ENCODE measurements around the gene OR4K15. TPM values are rescaled to one million over a fixed set of nuclear protein-coding genes. Genes with fewer than 3 reads are reported as not detected.
"Not testable (repeated sequence)": the region's sequence is repeated elsewhere in the genome, so short reads cannot be mapped to it uniquely, and the experiment has no call there.

The OR4K15 gene, protein sequence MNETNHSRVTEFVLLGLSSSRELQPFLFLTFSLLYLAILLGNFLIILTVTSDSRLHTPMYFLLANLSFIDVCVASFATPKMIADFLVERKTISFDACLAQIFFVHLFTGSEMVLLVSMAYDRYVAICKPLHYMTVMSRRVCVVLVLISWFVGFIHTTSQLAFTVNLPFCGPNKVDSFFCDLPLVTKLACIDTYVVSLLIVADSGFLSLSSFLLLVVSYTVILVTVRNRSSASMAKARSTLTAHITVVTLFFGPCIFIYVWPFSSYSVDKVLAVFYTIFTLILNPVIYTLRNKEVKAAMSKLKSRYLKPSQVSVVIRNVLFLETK
- not detected for polyA plus RNA-seq (2013, experiment 1 of 2; ENCODE audit: insufficient read length)
- not detected for polyA plus RNA-seq (2013, experiment 2 of 2; ENCODE audit: insufficient read length)

DNA sequence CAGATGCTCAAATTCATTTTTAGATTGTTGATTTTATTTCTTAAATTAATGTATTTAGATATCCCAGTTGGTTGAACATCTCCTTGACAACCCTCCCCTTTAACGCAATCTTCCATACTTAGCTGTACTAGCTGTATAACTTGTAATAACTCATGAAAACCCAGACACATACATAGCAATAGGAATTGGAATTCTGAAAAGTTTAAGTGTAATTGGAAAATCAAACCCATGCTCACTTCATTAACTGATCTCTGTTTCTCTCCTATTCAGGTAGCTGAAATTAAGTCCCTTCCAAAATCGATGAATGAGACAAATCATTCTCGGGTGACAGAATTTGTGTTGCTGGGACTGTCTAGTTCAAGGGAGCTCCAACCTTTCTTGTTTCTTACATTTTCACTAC lies at the start of gene OR4K15:
TSS of gene OR4K15 (plus strand) at position 301 of the 400 bp plus-strand sequence. CDS start at position 301, 0 bp downstream.
- DNase-seq, result no peak

DNA sequence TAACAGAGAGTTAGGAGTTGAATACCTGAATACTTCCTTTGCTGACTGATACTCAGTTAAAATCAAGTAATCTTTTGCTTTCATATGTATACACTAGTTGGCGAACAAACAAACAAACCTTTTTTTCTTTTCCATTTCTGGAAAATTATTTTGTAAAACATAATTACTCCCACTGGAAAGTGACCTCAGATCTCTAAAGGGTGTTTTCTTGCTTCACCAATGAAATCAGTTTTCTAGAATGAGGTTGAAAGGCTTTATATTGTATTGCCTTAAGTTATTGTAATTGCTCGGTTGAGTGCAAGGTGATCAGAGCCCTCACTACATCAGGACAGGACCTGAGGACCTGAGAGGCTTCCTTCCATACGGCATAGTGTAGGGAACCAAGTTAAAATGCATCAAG lies 44.8 kb upstream of the OR4K15 start, which contains the start of gene OR4K1:
TSS of gene OR4K1 (plus strand) at position 301 of the 400 bp plus-strand sequence. CDS start 4,750 bp downstream, outside the sequence.
- no peak for DNase-seq

DNA sequence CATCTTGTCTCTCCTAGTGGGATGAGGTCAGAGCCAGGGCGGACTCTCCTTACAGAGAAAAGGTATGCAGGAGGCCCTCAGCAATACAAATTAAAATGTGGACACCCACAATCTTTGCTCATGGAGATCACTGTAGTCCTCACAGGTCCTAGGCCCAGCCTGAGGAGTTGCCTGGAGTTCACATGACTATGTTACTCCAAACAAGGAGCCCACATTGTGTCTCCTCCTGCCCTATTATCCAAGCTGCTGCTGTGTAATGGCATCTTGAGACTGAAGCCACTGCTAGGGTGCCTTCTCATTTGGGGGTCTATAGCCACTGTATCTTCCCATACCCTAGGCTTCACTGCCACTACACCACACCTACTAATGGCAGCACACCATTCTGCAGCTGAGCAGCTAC lies 33.7 kb upstream of the OR4K15 start:
- no peak for DNase-seq

DNA sequence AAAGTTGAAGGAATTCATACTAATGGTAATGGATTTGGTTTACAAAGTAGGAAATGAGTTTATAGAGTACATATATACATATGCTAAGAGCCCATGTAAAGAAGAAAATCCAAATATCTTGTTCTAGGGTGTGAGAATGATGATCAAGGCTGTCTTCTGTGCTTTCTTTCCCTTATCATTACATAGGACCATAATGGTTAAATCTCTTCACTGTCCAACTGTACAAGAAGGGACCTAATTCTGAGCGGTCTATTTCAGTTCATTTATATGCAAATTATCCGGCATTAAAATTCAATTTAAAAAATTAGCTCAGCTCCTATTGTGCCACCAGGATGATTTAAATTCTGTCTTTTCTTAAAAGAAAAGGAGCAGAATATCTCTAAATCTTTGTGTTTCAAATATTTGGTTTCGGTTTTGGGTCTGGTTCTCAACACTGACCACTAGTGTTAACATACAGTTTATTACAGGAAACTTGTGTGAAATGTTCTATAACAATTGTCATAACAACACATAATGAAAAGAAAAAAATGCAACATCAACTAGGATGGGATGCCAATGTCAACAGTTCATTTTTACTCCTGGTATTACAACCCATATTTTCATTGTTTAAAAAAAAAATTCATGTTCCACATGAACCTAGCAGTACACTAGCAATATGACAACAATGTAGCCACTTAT lies 27.8 kb upstream of the OR4K15 start:
- DNase-seq, result no peak

DNA sequence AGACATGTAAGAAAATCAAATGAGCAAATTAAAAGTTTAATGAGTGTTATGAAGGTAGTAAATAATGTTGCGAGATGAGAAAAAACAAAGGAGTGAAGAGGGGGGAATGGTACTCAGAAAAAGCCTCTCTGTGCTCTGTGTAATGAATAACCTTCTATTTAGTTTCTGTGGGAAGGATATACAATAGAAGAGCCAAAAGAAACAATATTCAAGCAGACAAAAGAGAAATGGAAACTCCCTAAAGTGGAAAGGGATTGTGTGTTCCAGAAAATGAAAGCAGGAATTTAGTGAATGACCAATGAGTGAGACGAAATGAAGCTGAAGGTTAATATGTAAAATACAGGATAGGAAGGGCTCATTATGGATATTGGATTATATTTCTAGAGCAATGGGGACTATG lies 26.2 kb upstream of the OR4K15 start:
- DNase-seq, result no peak

DNA sequence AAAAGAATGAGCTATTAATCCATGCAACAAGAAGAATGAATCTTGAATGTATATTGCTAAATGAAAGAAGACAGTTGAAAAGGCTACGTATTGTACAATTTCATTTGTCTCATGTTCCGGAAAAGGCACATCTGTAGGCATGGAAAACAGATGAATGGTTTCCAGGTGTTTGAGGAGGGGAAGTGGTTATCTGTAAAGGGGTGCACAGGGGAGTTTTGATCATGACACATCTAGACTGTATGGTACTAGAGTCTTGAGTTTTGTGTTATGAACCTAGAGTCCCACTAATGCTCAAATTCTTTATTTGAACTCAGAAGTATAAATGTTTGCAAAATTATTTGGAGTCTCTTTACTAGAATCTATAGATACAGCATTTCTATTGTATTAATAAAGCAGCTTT lies 5.7 kb upstream of the OR4K15 start:
- not testable (repeated sequence) for DNase-seq

DNA sequence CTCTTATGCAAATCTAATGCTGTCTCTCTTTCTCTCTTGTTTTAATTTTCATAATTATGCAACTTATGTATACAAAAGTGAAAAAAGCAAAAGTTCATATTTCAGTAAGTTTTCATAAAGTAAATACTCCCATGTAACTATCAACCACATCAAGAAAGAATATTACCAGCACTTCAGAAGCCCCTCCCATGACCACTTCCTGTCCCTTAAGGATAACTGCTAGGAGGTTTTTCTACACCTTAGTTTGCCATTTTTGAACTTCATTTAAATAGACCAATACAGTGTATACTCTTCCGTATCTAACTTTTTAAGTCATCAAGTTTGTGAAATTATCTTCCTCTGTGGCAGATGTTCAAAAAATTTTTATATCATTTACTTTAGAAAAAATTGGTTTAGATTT lies 547 bp upstream of the OR4K15 start:
- no peak for DNase-seq

DNA sequence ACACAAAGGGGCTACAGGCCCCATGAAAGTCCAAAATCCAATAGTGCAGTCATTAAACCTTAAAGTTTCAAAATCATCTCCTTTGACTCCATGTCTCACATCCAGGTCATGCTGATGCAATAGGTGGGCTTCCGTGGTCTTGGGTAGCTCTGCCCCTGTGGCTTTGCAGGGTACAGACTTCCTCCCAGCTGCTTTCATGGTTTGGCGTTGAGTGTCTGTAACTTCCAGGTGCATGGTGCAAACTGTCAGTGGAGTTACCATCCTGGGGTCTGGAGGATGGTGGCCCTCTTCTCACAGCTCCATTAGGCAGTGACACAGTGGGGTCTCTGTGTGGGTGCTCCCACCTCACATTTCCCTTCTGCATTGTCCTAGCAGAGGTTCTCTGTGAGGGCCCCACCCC lies 18.0 kb downstream of the OR4K15 start:
- DNase-seq, result no peak

DNA sequence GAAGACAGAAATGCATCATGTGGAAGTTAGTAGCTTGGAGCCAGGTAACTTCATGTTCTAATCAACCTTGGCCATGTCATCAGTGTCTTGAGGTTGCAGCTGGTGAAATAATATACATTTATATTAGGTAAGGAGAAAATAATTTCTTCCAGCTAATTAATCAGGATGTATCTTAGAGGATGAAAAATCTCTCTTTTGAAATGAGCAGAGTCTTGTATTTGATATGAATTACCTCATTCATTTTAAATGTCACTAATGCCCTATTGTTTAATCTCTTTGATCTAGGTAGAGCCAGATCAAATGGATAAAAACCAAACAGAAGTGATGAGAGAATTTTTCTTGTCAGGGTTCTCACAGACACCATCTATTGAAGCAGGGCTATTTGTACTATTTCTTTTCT lies 26.5 kb downstream of the OR4K15 start, which contains the start of gene OR4Q2:
TSS of gene OR4Q2 (plus strand) at position 301 of the 400 bp plus-strand sequence.
- no peak for DNase-seq

DNA sequence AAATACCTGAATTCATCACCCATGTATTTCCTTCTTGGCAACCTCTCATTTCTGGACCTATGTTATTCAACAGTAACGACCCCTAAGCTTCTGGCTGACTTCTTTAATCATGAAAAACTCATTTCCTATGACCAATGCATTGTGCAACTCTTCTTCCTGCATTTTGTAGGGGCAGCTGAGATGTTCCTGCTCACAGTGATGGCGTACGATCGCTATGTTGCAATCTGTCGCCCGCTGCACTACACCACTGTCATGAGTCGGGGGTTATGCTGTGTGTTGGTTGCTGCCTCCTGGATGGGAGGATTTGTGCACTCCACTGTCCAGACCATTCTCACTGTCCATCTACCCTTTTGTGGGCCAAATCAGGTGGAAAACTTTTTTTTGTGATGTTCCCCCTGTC lies 26.9 kb downstream of the OR4K15 start:
- DNase-seq, result no peak

DNA sequence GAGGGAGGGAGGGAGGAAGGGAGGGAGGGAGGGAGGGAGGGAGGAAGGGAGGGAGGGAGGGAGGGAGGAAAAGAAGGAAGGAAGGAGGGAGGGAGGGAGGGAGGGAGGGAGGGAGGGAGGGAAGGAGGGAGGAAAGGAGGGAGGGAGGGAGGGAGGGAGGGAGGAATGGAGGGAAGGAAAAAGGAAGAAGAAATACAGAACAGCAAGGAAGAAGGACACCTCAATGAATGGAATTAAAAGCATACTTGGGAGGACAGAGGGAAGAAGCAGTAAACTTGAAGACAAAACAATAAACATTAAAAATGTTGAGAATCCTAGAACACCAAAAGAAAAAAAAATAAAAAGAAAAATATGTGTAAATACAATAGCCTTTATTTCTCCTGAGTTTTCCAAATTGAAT lies 32.8 kb downstream of the OR4K15 start:
- DNase-seq, result no peak

DNA sequence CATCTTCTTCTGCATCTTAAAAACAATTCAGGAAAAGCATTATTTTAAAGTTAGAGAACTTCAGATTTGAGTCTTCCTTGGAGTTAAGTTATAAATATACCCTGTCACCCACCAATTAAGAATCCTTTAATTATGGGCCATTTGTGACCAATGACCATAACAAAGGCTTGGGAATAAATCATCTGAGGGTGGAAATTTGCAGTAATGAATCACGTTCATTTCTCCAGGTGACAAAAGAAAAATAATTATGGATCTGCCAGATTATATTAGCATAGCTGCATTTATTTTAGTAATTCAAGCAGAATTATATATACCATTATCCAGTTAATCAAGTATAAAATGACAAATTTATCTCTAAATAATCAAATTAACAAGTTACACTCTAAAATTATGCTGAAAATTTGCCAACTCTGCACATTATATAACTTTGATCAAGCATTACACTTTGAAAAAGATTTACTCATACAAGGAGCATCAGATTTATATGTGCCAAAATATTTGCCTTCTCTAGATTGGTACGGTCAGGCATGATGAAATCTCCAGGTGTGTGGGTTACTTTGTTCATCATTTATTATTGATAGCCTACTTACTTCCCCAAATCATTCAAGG lies 44.0 kb downstream of the OR4K15 start, which contains the start of gene OR4K14:
TSS of gene OR4K14 (minus strand) at position 51 of the 609 bp plus-strand sequence. CDS start 4,114 bp downstream, outside the sequence.
- no peak for DNase-seq

Measured in fibroblast of skin of back (primary cell).